B cell (primary cell): ENCODE results near the gene VEGFA. TPM values are rescaled to one million over a fixed set of nuclear protein-coding genes. Genes with fewer than 3 reads are reported as not detected.

ENCODE experiments used
- ATAC-seq: fragments of 200-7000 bp; cut with Tn5 transposase; one replicate; pipeline ENCODE4 v1.10.0; 2021; ENCODE audit warnings: low read depth, mild to moderate bottlenecking, moderate number of reproducible peaks, moderate library complexity
- CTCF ChIA-PET: fragments of 350-600 bp; sonication (Branson Sonifier 250); formaldehyde crosslinking; loops from one replicate; lab custom pipeline; 2021; ENCODE audit warnings: antibody characterized with exemption, inconsistent platforms; lab: Charles Lee
- POLR2A ChIA-PET: fragments of 350-600 bp; sonication (Branson Sonifier 250); formaldehyde crosslinking; loops from one replicate; lab custom pipeline; 2021; ENCODE audit warnings: antibody characterized with exemption; lab: Charles Lee
- DNase-seq: peaks from one replicate; pipeline ENCODE4 v3.0.0; 2013
- H2AFZ ChIP-seq: 2 replicates; pipeline ENCODE4 v1.6.1; 2012; ENCODE audit warnings: mild to moderate bottlenecking, low read depth, low read length; ENCODE audit not compliant: insufficient read depth, poor library complexity, severe bottlenecking
- H3K27ac ChIP-seq, 2 donors: 1 replicate in 1 of 2; 2 replicates in 1 of 2; pipeline ENCODE4 v1.5.1; 2012 to 2013; ENCODE audit warnings: low read length in 2 of 2, mild to moderate bottlenecking in 2 of 2, moderate library complexity in 1 of 2
- H3K27me3 ChIP-seq, 4 experiments: fragments of 200-600 bp in 1 of 4; sonication (generic) in 1 of 4; replicated peaks in 1 of 4; 1 replicate in 2 of 4; 2 replicates in 2 of 4; pipeline versions ENCODE4 v1.6.1 to v1.7.0; 2013 to 2016; ENCODE audit warnings: low read length in 3 of 4, mild to moderate bottlenecking in 2 of 4, mixed read lengths in 1 of 4, moderate library complexity in 1 of 4; ENCODE audit not compliant: insufficient read depth in 4 of 4, control insufficient read depth in 3 of 4; ENCODE audit errors: control extremely low read depth in 1 of 4
- H3K36me3 ChIP-seq, 2 experiments: replicated peaks in 1 of 2; 1 replicate in 1 of 2; 2 replicates in 1 of 2; pipeline versions ENCODE4 v1.6.1 to v1.7.1; 2013; ENCODE audit warnings: low read length in 1 of 2; ENCODE audit not compliant: insufficient read depth in 2 of 2, control insufficient read depth in 1 of 2; ENCODE audit errors: control extremely low read depth in 1 of 2, extremely low read depth in 1 of 2
- H3K4me1 ChIP-seq, 2 donors: fragments of 200-600 bp in 1 of 2; sonication (generic) in 1 of 2; 1 replicate in 1 of 2; 2 replicates in 1 of 2; pipeline versions ENCODE4 v1.5.1 to v1.6.1; 2013 to 2017; ENCODE audit warnings: low read length in 2 of 2; ENCODE audit not compliant: control insufficient read depth in 2 of 2, insufficient read depth in 2 of 2
- H3K4me2 ChIP-seq: replicated peaks from 2 replicates; pipeline ENCODE3; 2012; ENCODE audit warnings: mild to moderate bottlenecking, low read depth, low read length; ENCODE audit not compliant: poor library complexity, severe bottlenecking
- H3K4me3 ChIP-seq, 5 experiments: fragments of 200-600 bp in 1 of 5; sonication (generic) in 1 of 5; 1 replicate in 3 of 5; 2 replicates in 2 of 5; pipeline versions ENCODE4 v1.5.1 to v1.7.0; 2011 to 2016; ENCODE audit warnings: low read length in 4 of 5, mild to moderate bottlenecking in 4 of 5, low read depth in 2 of 5, control low read depth in 1 of 5, moderate library complexity in 1 of 5; ENCODE audit not compliant: insufficient read depth in 1 of 5; ENCODE audit errors: control extremely low read depth in 1 of 5, extremely low read depth in 1 of 5
- H3K79me2 ChIP-seq: fragments of 200-600 bp; sonication (generic); one replicate; pipeline ENCODE4 v1.6.0; 2016; ENCODE audit warnings: low read length; ENCODE audit not compliant: control insufficient read depth, insufficient read depth
- H3K9ac ChIP-seq: fragments of 200-600 bp; sonication (generic); 2 replicates; pipeline ENCODE4 v1.6.1; 2017; ENCODE audit warnings: mild to moderate bottlenecking, low read length, moderate library complexity
- H3K9me3 ChIP-seq, 3 donors: one replicate each; pipeline versions ENCODE4 v1.6.1 to v1.7.1; 2013; ENCODE audit warnings: low read length in 2 of 3; ENCODE audit not compliant: control insufficient read depth in 2 of 3, insufficient read depth in 1 of 3; ENCODE audit errors: control extremely low read depth in 1 of 3
- H4K20me1 ChIP-seq: 2 replicates; pipeline ENCODE4 v1.6.0; 2012; ENCODE audit warnings: mild to moderate bottlenecking, low read length; ENCODE audit not compliant: insufficient read depth, control insufficient read depth, poor library complexity, severe bottlenecking
- H3K27ac Mint-ChIP-seq: one replicate; pipeline ENCODE4 v1.8.0; 2021; ENCODE audit warnings: mixed read lengths
- H3K27me3 Mint-ChIP-seq: one replicate; pipeline ENCODE4 v1.8.0; 2021; ENCODE audit warnings: mixed read lengths
- H3K4me1 Mint-ChIP-seq: one replicate; pipeline ENCODE4 v1.8.0; 2021; ENCODE audit warnings: mixed read lengths
- H3K4me3 Mint-ChIP-seq: one replicate; pipeline ENCODE4 v1.8.0; 2021; ENCODE audit warnings: mixed read lengths
- H3K9me3 Mint-ChIP-seq: one replicate; pipeline ENCODE4 v1.8.0; 2022; ENCODE audit warnings: mixed read lengths; ENCODE audit not compliant: insufficient read depth
- CTCF ChIP-seq: fragments of 200-600 bp; IDR thresholded peaks from one replicate; pipeline ENCODE4 v1.8.0; 2022; ENCODE audit warnings: antibody characterized with exemption, mild to moderate bottlenecking
- EZH2 ChIP-seq: IDR thresholded peaks from 2 replicates; pipeline ENCODE4 v1.6.1; 2012; ENCODE audit warnings: borderline replicate concordance, low read depth, mild to moderate bottlenecking, moderate library complexity, low read length; ENCODE audit not compliant: insufficient read depth, poor library complexity, severe bottlenecking
- WGBS: methylation state at CpG from one replicate; pipeline ENCODE4 v1.1.5; 2013; ENCODE audit warnings: missing lambda C conversion rate; ENCODE audit not compliant: insufficient coverage; 5-methylcytosine and 5-hydroxymethylcytosine counted together
- intact Hi-C: fragments of 100-400 bp; cut with micrococcal nuclease; formaldehyde crosslinking; loops from one replicate; pipeline ENCODE4 v1.10.0; 2022
- polyA plus RNA-seq: library from polyadenylated mRNA; depleted of rRNA; stranded (reverse); fragments of >200 nt; gene quantifications from 2 replicates; pipeline ENCODE4 v1.2.3, GENCODE V29; 2012
- total RNA-seq, 2 donors: library from RNA; stranded (reverse); fragments of 120-200 nt in 1 of 2; gene quantifications; 1 replicate in 1 of 2; 2 replicates in 1 of 2; pipeline versions ENCODE4 v1.2.3 to v1.2.4, GENCODE V29; 2013 to 2022

VEGFA gene
- total and polyA plus RNA-seq, 2 donors (not counting 1 experiment from before 2014, with no cell fraction given) = 3.9 to 6.4 TPM

- ChIA-PET CTCF (interaction anchor here (1.2 kb wide), 1 partner anchor 15 kb away, joined by 5 read pairs; no protein-coding TSS in a partner anchor), POLR2A (no interaction called here)
- Histone ChIP-seq H3K4me3 (no peak overlapping the region), H3K9ac (no peak overlapping the region), H3K27ac (no peak overlapping the region), H4K20me1 (no peaks in the 10 kb centered on the region), H2AFZ (no peak overlapping the region), H3K36me3 (no peaks in the 10 kb centered on the region), H3K9me3 (no peaks in the 10 kb centered on the region), H3K4me2 (no peak overlapping the region), H3K4me1 (no peaks in the 10 kb centered on the region), H3K79me2 (no peaks in the 10 kb centered on the region), H3K27me3 (peaks cover 0 to 2% (median 0%) of the 10 kb centered on the region in 4 experiments)
- no peaks in the 10 kb centered on the region for H3K9me3 Mint-ChIP-seq
- no peak overlapping the region for H3K27ac Mint-ChIP-seq
- ATAC-seq (no peak), DNase-seq (no peak)
- no peaks in the 10 kb centered on the region for H3K4me1 Mint-ChIP-seq
- 91% methylated on average over 2 of the region's 2 CpGs for WGBS
- TF ChIP-seq EZH2 = no peak
- no peak for TF ChIP-seq CTCF
- peaks cover 7% of the 10 kb centered on the region for H3K27me3 Mint-ChIP-seq
- no peak overlapping the region for H3K4me3 Mint-ChIP-seq
- intact Hi-C loops = no loop called here
Observed at GRCh38 chr6:43789447-43789846, 19.4 kb downstream of the VEGFA start.

- Histone ChIP-seq H3K27ac (no peak overlapping the region), H3K4me3 (no peak overlapping the region), H3K4me1 (no peaks in the 10 kb centered on the region), H2AFZ (no peak overlapping the region), H3K27me3 (peaks cover 0 to 6% (median 1%) of the 10 kb centered on the region in 4 experiments), H3K79me2 (no peaks in the 10 kb centered on the region), H3K9me3 (no peaks in the 10 kb centered on the region), H3K36me3 (no peaks in the 10 kb centered on the region), H3K9ac (no peak overlapping the region), H3K4me2 (no peak overlapping the region), H4K20me1 (no peaks in the 10 kb centered on the region)
- H3K9me3 Mint-ChIP-seq = no peaks in the 10 kb centered on the region
- POLR2A ChIA-PET = no interaction called here
- no peak overlapping the region for H3K4me3 Mint-ChIP-seq
- H3K27me3 Mint-ChIP-seq = peaks cover 8% of the 10 kb centered on the region
- no peak for ATAC-seq
- 85% methylated on average over 4 of the region's 5 CpGs for WGBS
- CTCF ChIA-PET = interaction anchor here (1.2 kb wide), 1 partner anchor 16 kb away, joined by 5 read pairs; no protein-coding TSS in a partner anchor
- no peak overlapping the region for H3K27ac Mint-ChIP-seq
- no peak for DNase-seq
- TF ChIP-seq EZH2 (no peak), CTCF (no peak)
- no peaks in the 10 kb centered on the region for H3K4me1 Mint-ChIP-seq
- intact Hi-C loops = no loop called here
Observed at GRCh38 chr6:43790031-43790430, 20.0 kb downstream of the VEGFA start.
